Activated T-cell treated with anti-CD3 and anti-CD28 coated beads for 24 hours (primary cell): Measurements from ENCODE around the gene GRHL3.
"Not testable (repeated sequence)": the region's sequence is repeated elsewhere in the genome, so short reads cannot be mapped to it uniquely, and the experiment has no call there.

Source experiments
- DNase-seq: peaks from one replicate; pipeline ENCODE4 v3.0.0-alpha.2; 2020; ENCODE audit warnings: low read depth

Gene GRHL3

GRCh38 chr1:24319312-24319863 lies at the start of gene GRHL3:
Gene GRHL3, plus strand, starts transcription at chr1:24319357. Its CDS starts 195 bp downstream, at chr1:24319552.
- no peak for DNase-seq

- DNase-seq, result not testable (repeated sequence)
Observed at GRCh38 chr1:24274203-24275103, 44.7 kb upstream of the GRHL3 start.

GRCh38 chr1:24275104-24275410 lies 44.1 kb upstream of the GRHL3 start:
- DNase-seq, result no peak

DNA sequence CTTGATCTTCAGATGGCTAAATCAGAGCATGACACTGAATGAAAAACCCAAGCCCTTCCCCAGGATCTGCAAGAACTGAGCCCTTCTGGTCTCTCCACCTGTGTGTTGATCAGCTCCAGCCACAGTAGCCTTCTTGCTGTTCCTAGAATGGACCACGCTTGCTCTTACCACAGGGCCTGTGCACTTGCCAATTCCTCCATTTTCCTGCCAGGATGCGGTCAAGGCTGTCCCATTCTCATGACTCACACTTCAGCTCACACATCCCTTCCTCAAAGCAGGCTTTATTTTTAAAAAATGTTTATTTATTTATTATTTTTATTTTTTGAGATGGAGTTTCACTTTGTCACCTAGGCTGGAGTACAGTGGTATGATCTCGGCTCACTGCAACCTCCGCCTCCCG lies 43.6 kb upstream of the GRHL3 start:
- DNase-seq, result no peak

DNA sequence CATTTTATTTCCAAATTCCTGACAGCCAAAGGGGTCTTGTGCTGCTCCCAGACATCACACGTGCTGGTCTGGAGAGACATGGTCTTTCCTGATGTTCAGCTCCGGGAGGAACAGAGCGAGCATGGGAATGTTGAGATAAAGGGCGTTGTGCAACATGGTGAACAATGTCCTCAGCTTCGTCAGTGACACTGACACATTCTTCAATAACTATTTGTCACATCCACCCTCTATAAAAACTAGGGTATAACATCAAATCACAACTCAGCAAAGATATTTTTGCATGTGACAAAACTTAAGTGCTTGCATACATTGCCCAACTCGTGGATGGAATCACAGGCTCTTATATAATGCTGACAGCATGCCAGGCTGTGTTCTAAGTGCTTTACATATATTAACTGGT lies 42.4 kb upstream of the GRHL3 start:
- DNase-seq, result no peak

GRCh38 chr1:24277420-24278169 lies 41.6 kb upstream of the GRHL3 start:
- DNase-seq, result no peak

GRCh38 chr1:24278726-24279125 lies 40.4 kb upstream of the GRHL3 start:
- no peak for DNase-seq

- DNase-seq, result no peak
Observed at GRCh38 chr1:24279590-24280232, 39.4 kb upstream of the GRHL3 start.

DNA sequence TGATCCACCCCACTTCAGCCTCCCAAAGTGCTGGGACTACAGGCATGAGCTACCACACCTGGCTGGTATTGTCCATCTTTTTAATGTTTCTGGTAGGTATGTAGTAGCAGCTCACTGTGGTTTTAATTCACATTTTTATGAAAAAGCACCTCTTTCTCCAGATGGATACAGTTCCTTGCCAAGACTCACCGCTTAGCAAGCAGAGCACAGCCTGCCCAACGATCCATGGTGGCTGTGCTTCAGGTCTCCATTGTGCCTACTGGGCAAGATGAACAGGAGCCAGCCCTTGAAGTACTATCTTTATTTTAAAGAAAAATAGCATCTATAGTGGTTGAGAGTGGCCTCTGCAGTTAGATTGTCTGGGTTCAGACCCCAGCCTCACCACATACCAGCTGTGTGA lies 37.6 kb upstream of the GRHL3 start:
- no peak for DNase-seq

DNA sequence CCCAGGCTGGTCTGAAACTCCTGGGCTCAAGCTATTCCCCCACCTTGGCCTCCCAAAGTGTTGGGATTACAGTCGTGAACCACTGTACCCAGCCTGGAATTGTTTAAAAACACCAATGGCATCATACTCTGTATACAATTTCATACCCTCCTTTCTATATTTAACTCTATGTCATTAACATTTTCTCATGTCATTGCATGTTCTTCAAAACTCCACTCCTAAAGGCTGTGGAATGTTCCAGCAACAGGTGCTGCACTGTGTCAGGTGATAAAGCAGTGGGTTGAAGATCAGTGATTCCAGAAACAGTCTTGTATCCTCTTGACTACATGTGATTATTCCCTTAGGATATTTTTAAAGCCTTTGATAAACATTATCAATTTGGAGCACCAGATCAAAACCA lies 36.7 kb upstream of the GRHL3 start:
- DNase-seq, result no peak

DNA sequence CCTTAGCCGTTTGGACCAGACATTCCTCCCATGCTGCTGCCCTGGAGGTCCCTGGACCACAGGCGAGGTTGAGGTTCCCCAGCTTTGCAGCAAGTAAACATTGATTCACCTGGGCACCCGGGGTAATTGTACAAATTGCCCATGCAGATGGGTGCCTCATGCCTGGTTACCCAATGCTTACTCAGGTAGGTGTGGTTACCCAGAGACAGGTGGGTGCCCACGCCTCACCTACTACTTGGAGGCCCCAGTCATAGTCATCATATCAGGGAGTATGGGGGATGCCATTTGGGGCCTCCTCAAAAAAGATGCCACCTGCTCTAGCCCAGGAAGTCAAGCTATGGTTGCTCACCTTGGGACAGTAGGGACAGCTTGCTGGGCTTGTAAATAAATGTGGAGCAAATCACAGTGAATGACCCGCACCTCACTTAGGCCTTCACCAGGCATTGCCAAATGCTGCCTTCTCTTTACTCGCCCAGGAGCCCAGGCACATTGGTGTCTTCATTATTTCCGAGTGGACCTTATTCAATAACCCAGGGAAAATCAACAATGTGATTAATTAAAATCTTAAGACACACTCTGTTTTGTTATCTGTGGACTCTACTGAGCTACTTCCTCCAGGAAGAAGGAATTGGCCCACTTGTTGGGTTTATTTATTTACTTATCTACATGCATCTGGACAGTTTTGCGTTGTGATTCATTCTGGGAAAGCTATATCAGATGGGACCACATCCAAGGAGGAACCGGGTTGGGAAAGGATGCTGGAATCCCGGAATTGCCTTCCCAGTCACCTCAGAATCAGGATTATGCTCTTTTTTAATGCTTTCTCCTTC lies 35.6 kb upstream of the GRHL3 start:
- DNase-seq, result no peak

DNA sequence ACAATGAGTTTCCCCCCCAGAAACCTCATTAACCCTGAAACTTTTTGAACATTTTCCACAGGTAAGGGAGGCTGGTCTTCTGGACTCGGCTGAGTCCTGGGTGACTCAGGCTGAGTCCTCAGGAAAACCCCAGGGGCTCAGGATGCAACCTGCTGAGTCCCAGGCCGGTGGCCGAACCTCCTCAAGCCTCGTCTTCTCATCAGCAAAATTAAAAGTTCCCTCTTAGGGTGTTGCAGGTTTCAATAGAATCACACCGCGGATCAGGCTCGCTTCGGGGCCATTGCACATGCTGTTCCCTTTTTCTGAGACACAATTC lies 35.0 kb upstream of the GRHL3 start:
- DNase-seq, result no peak

GRCh38 chr1:24285231-24285630 lies 33.9 kb upstream of the GRHL3 start:
- DNase-seq, result no peak

GRCh38 chr1:24286246-24287010 lies 32.7 kb upstream of the GRHL3 start:
- no peak for DNase-seq

GRCh38 chr1:24287779-24288178 lies 31.4 kb upstream of the GRHL3 start:
- DNase-seq, result not testable (repeated sequence)

GRCh38 chr1:24288479-24288878 lies 30.7 kb upstream of the GRHL3 start:
- DNase-seq, result no peak

GRCh38 chr1:24289937-24290595 lies 29.1 kb upstream of the GRHL3 start:
- no peak for DNase-seq

- no peak for DNase-seq
Observed at GRCh38 chr1:24290933-24291487, 28.1 kb upstream of the GRHL3 start.

GRCh38 chr1:24292103-24292502 lies 27.1 kb upstream of the GRHL3 start:
- no peak for DNase-seq

DNA sequence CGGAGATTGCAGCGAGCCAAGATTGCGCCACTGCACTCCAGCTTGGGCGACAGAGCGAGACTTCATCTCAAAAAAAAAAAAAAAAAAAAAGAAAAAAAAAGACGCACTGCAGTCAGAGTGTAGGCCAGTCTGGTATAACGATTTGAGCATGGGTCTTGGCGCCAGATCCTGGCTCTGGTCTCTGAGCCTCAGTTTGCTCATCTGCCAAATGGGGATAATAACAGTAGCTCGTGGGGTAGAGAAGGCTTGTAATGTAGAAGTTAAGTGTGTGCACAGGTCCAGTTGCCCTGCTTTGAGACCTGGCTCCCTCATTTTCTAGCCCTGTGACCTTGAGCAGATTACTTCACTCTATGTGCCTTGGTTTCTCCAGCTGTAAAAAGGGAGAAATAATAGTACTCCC lies 26.3 kb upstream of the GRHL3 start:
- no peak for DNase-seq
